ENCODE measurements around the gene FAR2.
"Not testable (repeated sequence)": the region's sequence is repeated elsewhere in the genome, so short reads cannot be mapped to it uniquely, and the experiment has no call there.

Gene FAR2

GRCh38 chr12:29234965-29235626, 86.0 kb downstream of the FAR2 start:
- no peak for DNase-seq (ENCODE audit: low read depth)

GRCh38 chr12:29238822-29239291, 89.8 kb downstream of the FAR2 start:
- DNase-seq (ENCODE audit: low read depth), result no peak

- no peak for DNase-seq (ENCODE audit: low read depth)
Observed at GRCh38 chr12:29239336-29239735, 90.3 kb downstream of the FAR2 start.

- no peak for DNase-seq (ENCODE audit: low read depth)
Observed at GRCh38 chr12:29240441-29240840, 91.4 kb downstream of the FAR2 start.

GRCh38 chr12:29241821-29242591, 92.9 kb downstream of the FAR2 start:
- DNase-seq (ENCODE audit: low read depth), result no peak

- no peak for DNase-seq (ENCODE audit: low read depth)
Observed at GRCh38 chr12:29242921-29243431, 93.9 kb downstream of the FAR2 start.

- no peak for DNase-seq (ENCODE audit: low read depth)
Observed at GRCh38 chr12:29244159-29244765, 95.2 kb downstream of the FAR2 start.

- DNase-seq (ENCODE audit: low read depth), result no peak
Observed at GRCh38 chr12:29245246-29245645, 96.2 kb downstream of the FAR2 start.

GRCh38 chr12:29249930-29250329, 100.9 kb downstream of the FAR2 start:
- DNase-seq (ENCODE audit: low read depth), result no peak

GRCh38 chr12:29253906-29254625, 105.0 kb downstream of the FAR2 start:
- DNase-seq (ENCODE audit: low read depth), result no peak

GRCh38 chr12:29255042-29255441, 106.0 kb downstream of the FAR2 start:
- DNase-seq (ENCODE audit: low read depth), result no peak

GRCh38 chr12:29256598-29256997, 107.5 kb downstream of the FAR2 start:
- DNase-seq (ENCODE audit: low read depth), result no peak

GRCh38 chr12:29257687-29258086, 108.6 kb downstream of the FAR2 start:
- DNase-seq (ENCODE audit: low read depth), result not testable (repeated sequence)

GRCh38 chr12:29264424-29264823, 115.3 kb downstream of the FAR2 start:
- no peak for DNase-seq (ENCODE audit: low read depth)

- DNase-seq (ENCODE audit: low read depth), result no peak
Observed at GRCh38 chr12:29269706-29270408, 120.8 kb downstream of the FAR2 start.

GRCh38 chr12:29270446-29270845, 121.4 kb downstream of the FAR2 start:
- DNase-seq (ENCODE audit: low read depth), result no peak

- DNase-seq (ENCODE audit: low read depth), result no peak
Observed at GRCh38 chr12:29273178-29273843, 124.2 kb downstream of the FAR2 start.

GRCh38 chr12:29275834-29276233, 126.8 kb downstream of the FAR2 start:
- DNase-seq (ENCODE audit: low read depth), result no peak

- DNase-seq (ENCODE audit: low read depth), result no peak
Observed at GRCh38 chr12:29277231-29277630, 128.2 kb downstream of the FAR2 start.

- no peak for DNase-seq (ENCODE audit: low read depth)
Observed at GRCh38 chr12:29278673-29279420, 129.8 kb downstream of the FAR2 start.

All from stimulated activated CD4-positive, alpha-beta T cell treated with anti-CD3 and anti-CD28 coated beads, Interleukin-2, amount 100 ng/mL, for 4 hours (primary cell).